GM12872 (cell line): Measurements from ENCODE around the gene CFAP141.

ENCODE experiments used
- TF ChIP-seq, protein P1 (sequence below): IDR thresholded peaks from 3 replicates; pipeline ENCODE4 v1.5.1; 2011; ENCODE audit warnings: low read depth, mild to moderate bottlenecking, low read length, moderate library complexity; ENCODE audit not compliant: insufficient read depth

Gene CFAP141

GRCh38 chr1:154199563-154199879 lies 6.6 kb downstream of the CFAP141 start:
- TF ChIP-seq, protein P1, sequence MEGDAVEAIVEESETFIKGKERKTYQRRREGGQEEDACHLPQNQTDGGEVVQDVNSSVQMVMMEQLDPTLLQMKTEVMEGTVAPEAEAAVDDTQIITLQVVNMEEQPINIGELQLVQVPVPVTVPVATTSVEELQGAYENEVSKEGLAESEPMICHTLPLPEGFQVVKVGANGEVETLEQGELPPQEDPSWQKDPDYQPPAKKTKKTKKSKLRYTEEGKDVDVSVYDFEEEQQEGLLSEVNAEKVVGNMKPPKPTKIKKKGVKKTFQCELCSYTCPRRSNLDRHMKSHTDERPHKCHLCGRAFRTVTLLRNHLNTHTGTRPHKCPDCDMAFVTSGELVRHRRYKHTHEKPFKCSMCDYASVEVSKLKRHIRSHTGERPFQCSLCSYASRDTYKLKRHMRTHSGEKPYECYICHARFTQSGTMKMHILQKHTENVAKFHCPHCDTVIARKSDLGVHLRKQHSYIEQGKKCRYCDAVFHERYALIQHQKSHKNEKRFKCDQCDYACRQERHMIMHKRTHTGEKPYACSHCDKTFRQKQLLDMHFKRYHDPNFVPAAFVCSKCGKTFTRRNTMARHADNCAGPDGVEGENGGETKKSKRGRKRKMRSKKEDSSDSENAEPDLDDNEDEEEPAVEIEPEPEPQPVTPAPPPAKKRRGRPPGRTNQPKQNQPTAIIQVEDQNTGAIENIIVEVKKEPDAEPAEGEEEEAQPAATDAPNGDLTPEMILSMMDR, result no peak

DNA sequence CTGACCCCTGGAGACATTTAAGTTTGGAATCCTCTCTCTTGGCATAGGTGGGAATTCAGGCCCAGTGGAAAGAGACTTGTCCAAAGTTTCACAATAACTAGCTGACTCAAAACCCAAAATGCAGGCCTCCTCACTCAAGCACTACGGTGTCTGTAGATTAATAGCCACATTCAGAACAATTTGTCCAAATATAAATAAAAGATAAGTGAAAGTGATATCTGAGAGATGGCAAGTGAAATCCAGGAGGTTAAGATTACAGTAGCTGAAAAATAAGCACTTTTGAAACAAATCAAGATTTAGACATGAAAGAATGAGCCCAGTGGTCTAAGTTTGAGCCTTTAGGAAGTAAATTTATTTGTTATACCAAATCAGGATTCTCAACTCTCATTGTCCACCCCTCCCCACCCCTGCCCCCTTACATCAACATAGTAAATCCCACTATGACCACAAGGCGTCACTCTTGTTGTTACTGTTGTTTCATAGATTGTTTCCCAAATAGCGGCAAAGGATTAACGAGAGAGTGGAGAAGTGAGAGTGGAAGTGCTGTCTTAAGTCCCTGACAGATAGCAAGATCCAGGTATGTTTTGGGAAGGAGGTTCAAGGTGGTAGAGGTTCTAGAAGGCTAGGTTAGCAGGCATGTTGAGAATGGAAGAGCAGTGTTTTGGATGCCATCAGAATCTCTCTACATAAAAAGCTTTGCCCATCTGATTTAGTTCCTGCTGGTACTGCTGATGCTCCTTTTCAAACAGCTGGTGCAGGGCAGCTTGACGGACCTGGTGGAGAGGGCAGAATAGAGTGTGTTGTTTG lies 7.2 kb downstream of the CFAP141 start:
- TF ChIP-seq, protein P1, result peak; percentile 58

GRCh38 chr1:154193821-154194220 lies 12.3 kb downstream of the CFAP141 start:
- TF ChIP-seq, protein P1, result no peak

GRCh38 chr1:154192476-154192875 lies 13.7 kb downstream of the CFAP141 start:
- TF ChIP-seq, protein P1, result no peak

- TF ChIP-seq, protein P1, result no peak
Measured at GRCh38 chr1:154191990-154192461, 14.1 kb downstream of the CFAP141 start, which contains the start of gene TPM3. TSS of gene TPM3 (minus strand) at chr1:154192100. CDS start at chr1:154192018, 82 bp downstream.

DNA sequence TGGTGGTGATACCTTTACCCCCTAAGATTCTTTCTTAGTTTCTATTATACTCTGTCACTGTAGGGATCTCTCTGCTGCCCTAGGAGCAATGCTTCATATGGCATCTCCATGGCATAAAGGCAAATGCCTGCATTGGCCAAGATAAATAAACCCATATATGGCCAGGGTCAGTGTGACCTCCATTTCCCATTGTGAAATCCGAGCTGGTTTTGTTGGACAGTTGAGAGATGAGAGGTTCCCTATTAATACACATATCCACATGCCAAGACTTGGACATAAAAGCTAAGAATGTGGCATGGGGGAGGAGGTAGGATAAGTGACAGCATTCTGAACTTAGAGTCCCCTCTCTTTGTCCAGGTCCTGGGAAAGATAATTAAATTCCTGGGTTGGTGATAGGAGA lies 15.6 kb downstream of the CFAP141 start:
- TF ChIP-seq, protein P1, result no peak

DNA sequence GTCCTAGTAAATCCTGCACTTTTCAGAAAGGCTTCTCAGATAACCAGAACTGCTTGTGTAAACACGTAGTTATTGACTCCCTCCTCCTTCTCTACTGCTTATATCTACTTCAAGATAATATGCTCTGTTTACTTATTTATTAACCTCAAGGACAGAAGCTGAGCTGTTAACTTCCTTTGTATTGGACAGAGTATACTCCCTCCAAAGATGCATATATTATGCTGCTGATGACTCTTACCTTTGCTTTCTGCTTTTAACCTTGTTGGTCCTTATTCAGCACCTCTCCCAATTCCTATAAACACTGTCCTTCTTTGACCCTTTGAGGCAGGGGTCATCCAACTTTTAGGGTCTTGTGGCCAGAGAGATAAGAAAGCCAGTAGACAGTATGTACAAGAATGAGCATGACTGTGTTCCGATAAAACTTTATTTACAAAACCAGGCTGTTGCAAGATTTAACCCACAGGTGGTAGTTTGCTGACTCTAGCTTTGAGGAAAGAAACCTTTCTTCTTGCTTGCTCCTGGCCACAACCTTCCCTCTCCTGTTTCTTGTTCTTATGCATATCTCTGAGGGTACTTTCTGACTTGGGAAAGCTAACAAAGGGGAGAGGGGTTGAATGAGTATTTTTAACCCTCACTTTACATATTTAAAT lies 19.2 kb downstream of the CFAP141 start:
- TF ChIP-seq, protein P1, result no peak
